H9 (cell line): ENCODE results near the gene FOXN1. TPM values are rescaled to one million over a fixed set of nuclear protein-coding genes. Genes with fewer than 3 reads are reported as not detected.

Source experiments
- DNase-seq: peaks from one replicate; pipeline ENCODE4 v3.0.0-alpha.2; 2017
- H2AFZ ChIP-seq: one replicate; pipeline ENCODE4 v1.6.1; 2013; ENCODE audit warnings: mild to moderate bottlenecking, low read length, control low read depth, moderate library complexity
- H2AK5ac ChIP-seq: 2 replicates; pipeline ENCODE4 v1.6.1; 2013; ENCODE audit warnings: low read length, control low read depth, mixed read lengths; ENCODE audit not compliant: insufficient read length
- H2BK120ac ChIP-seq: one replicate; pipeline ENCODE4 v1.6.1; 2013; ENCODE audit warnings: low read depth, mild to moderate bottlenecking, low read length, control low read depth, inconsistent platforms; ENCODE audit not compliant: poor library complexity, severe bottlenecking
- H2BK12ac ChIP-seq: 2 replicates; pipeline ENCODE4 v1.6.1; 2013; ENCODE audit warnings: low read length, control low read depth, mixed read lengths, low read depth; ENCODE audit not compliant: insufficient read length
- H2BK15ac ChIP-seq: 2 replicates; pipeline ENCODE4 v1.6.1; 2013; ENCODE audit warnings: low read depth, low read length, control low read depth
- H2BK20ac ChIP-seq: one replicate; pipeline ENCODE4 v1.6.1; 2013; ENCODE audit warnings: low read depth, mild to moderate bottlenecking, low read length, control low read depth, inconsistent platforms; ENCODE audit not compliant: poor library complexity, severe bottlenecking
- H2BK5ac ChIP-seq: 2 replicates; pipeline ENCODE4 v1.6.1; 2013; ENCODE audit warnings: low read length, control low read depth, mixed read lengths; ENCODE audit not compliant: insufficient read length
- H3K14ac ChIP-seq: 2 replicates; pipeline ENCODE4 v1.6.1; 2013; ENCODE audit warnings: low read length, control low read depth; ENCODE audit not compliant: insufficient read depth
- H3K18ac ChIP-seq: 2 replicates; pipeline ENCODE4 v1.6.1; 2013; ENCODE audit warnings: low read depth, mild to moderate bottlenecking, mixed read lengths, low read length, control low read depth; ENCODE audit not compliant: insufficient read length
- H3K23ac ChIP-seq: 2 replicates; pipeline ENCODE4 v1.6.1; 2013; ENCODE audit warnings: low read length, control low read depth, mixed read lengths, low read depth; ENCODE audit not compliant: insufficient read length
- H3K23me2 ChIP-seq: 2 replicates; pipeline ENCODE4 v1.6.1; 2013; ENCODE audit warnings: low read depth, mild to moderate bottlenecking, mixed read lengths, low read length, control low read depth; ENCODE audit not compliant: insufficient read length, poor library complexity, severe bottlenecking
- H3K27ac ChIP-seq: 2 replicates; pipeline ENCODE4 v1.5.1; 2013; ENCODE audit warnings: low read length, control low read depth, mixed read lengths, low read depth; ENCODE audit not compliant: insufficient read length
- H3K27me3 ChIP-seq: 2 replicates; pipeline ENCODE4 v1.6.1; 2013; ENCODE audit warnings: low read length, control low read depth, inconsistent platforms; ENCODE audit not compliant: insufficient read depth
- H3K4ac ChIP-seq: 2 replicates; pipeline ENCODE4 v1.6.1; 2013; ENCODE audit warnings: low read depth, mild to moderate bottlenecking, control low read depth, inconsistent platforms, low read length, moderate library complexity
- H3K4me1 ChIP-seq: 2 replicates; pipeline ENCODE4 v1.6.1; 2013; ENCODE audit warnings: low read length, control low read depth, inconsistent platforms; ENCODE audit not compliant: insufficient read depth
- H3K4me2 ChIP-seq: 2 replicates; pipeline ENCODE4 v1.6.1; 2013; ENCODE audit warnings: low read length, control low read depth, mixed read lengths; ENCODE audit not compliant: insufficient read length, insufficient read depth
- H3K56ac ChIP-seq: 2 replicates; pipeline ENCODE4 v1.6.1; 2013; ENCODE audit warnings: low read depth, mild to moderate bottlenecking, mixed read lengths, low read length, control low read depth; ENCODE audit not compliant: insufficient read length
- H3K79me1 ChIP-seq: 2 replicates; pipeline ENCODE4 v1.6.1; 2013; ENCODE audit warnings: low read depth, mild to moderate bottlenecking, moderate library complexity, low read length, control low read depth, inconsistent platforms; ENCODE audit not compliant: insufficient read depth, poor library complexity, severe bottlenecking
- H3K79me2 ChIP-seq: 2 replicates; pipeline ENCODE4 v1.6.1; 2013; ENCODE audit warnings: low read length, control low read depth, inconsistent platforms; ENCODE audit not compliant: insufficient read depth
- H3K9ac ChIP-seq: 2 replicates; pipeline ENCODE4 v1.6.1; 2013; ENCODE audit warnings: low read length, control low read depth, mixed read lengths; ENCODE audit not compliant: insufficient read length; ENCODE audit errors: extremely low read depth
- H3K9me3 ChIP-seq: one replicate; pipeline ENCODE4 v1.6.1; 2013; ENCODE audit warnings: low read depth, low read length, inconsistent platforms; ENCODE audit not compliant: control insufficient read depth
- H3T11ph ChIP-seq: one replicate; pipeline ENCODE4 v1.6.1; 2013; ENCODE audit warnings: mild to moderate bottlenecking, low read length, control low read depth, inconsistent platforms
- H4K20me1 ChIP-seq: one replicate; pipeline ENCODE4 v1.6.1; 2013; ENCODE audit not compliant: control insufficient read depth, insufficient read length, insufficient read depth
- H4K5ac ChIP-seq: 2 replicates; pipeline ENCODE4 v1.6.1; 2013; ENCODE audit warnings: low read depth, mild to moderate bottlenecking, mixed read lengths, low read length, control low read depth; ENCODE audit not compliant: insufficient read length
- H4K8ac ChIP-seq: replicated peaks from 2 replicates; pipeline ENCODE4 v1.6.1; 2013; ENCODE audit warnings: low read length, control low read depth, mixed read lengths, low read depth; ENCODE audit not compliant: insufficient read length
- H4K91ac ChIP-seq: 2 replicates; pipeline ENCODE4 v1.6.1; 2013; ENCODE audit warnings: low read depth, mild to moderate bottlenecking, moderate library complexity, mixed read lengths, low read length, control low read depth; ENCODE audit not compliant: insufficient read length
- H3K27ac Mint-ChIP-seq, 3 experiments: 2 replicates in 2 of 3; 3 replicates in 1 of 3; pipeline ENCODE4 v1.8.0; 2020 to 2021; ENCODE audit warnings: mixed read lengths in 3 of 3, mild to moderate bottlenecking in 1 of 3, moderate library complexity in 1 of 3
- H3K27me3 Mint-ChIP-seq: 2 replicates; pipeline ENCODE4 v1.8.0; 2021; ENCODE audit warnings: low read depth, mild to moderate bottlenecking, moderate library complexity, mixed read lengths
- H3K36me3 Mint-ChIP-seq, 3 experiments: 2 replicates in 2 of 3; 3 replicates in 1 of 3; pipeline ENCODE4 v1.8.0; 2020 to 2021; ENCODE audit warnings: low read depth in 3 of 3, mixed read lengths in 3 of 3; ENCODE audit not compliant: insufficient read depth in 1 of 3
- H3K4me1 Mint-ChIP-seq, 2 experiments: 2 replicates each; pipeline ENCODE4 v1.8.0; 2020; ENCODE audit warnings: mixed read lengths in 2 of 2
- H3K4me3 Mint-ChIP-seq, 2 experiments: 2 replicates in 1 of 2; 3 replicates in 1 of 2; pipeline ENCODE4 v1.8.0; 2020 to 2021; ENCODE audit warnings: mild to moderate bottlenecking in 2 of 2, mixed read lengths in 2 of 2, moderate library complexity in 1 of 2
- H3K9me3 Mint-ChIP-seq, 2 experiments: 2 replicates in 1 of 2; 3 replicates in 1 of 2; pipeline ENCODE4 v1.8.0; 2020; ENCODE audit warnings: mild to moderate bottlenecking in 2 of 2, mixed read lengths in 2 of 2, moderate library complexity in 1 of 2
- WGBS: extraction: QIAGEN DNeasy Blood & Tissue Kit; methylation state at CpG from one replicate; pipeline ENCODE4 v1.1.7; 2013; ENCODE audit warnings: missing lambda C conversion rate, low lambda C conversion rate, mixed read lengths; ENCODE audit not compliant: insufficient read length; ENCODE audit errors: extremely low coverage; 5-methylcytosine and 5-hydroxymethylcytosine counted together
- total RNA-seq: library from RNA; stranded (reverse); gene quantifications from 2 replicates; pipeline ENCODE4 v1.2.1, GENCODE V29; 2021
- TF ChIP-seq, protein P1 (sequence below): fragments of 200-600 bp; sonication (generic); conservative IDR thresholded peaks from 3 replicates; pipeline ENCODE4 v1.8.0; 2021; ENCODE audit warnings: antibody characterized with exemption, mild to moderate bottlenecking

The FOXN1 gene
- total RNA-seq, 1 experiment from 2014 or later: not detected

DNA sequence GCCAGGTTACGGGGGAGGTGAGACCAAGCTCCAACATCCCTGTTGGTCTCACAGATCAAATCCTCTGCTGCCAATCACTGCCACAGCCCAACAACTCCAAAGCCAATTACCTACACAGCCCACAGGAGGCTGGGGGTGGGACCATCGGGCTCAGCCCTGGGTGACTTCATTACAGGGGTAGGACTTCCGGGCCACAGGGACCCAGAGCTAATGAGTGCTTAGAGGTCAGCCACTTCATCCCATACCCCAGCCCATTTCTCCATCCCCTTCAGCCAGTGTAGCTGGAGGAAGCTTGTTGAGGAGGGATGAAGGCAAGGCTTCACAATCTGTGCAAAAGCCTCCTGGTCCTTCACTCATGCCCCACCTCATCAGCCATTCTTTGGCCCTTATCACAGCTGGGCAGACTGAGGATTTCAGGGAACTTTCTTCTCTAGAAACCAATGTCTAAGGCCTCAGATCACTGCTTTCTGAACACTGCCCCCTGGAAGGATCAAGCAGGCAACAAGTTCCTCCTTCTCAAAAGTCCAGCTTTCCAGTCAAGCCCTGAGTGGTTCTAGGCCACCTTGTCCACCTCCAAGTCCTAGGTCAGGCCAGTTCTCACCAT is 5.8 kb downstream of the FOXN1 start:
- TF ChIP-seq, protein P1, sequence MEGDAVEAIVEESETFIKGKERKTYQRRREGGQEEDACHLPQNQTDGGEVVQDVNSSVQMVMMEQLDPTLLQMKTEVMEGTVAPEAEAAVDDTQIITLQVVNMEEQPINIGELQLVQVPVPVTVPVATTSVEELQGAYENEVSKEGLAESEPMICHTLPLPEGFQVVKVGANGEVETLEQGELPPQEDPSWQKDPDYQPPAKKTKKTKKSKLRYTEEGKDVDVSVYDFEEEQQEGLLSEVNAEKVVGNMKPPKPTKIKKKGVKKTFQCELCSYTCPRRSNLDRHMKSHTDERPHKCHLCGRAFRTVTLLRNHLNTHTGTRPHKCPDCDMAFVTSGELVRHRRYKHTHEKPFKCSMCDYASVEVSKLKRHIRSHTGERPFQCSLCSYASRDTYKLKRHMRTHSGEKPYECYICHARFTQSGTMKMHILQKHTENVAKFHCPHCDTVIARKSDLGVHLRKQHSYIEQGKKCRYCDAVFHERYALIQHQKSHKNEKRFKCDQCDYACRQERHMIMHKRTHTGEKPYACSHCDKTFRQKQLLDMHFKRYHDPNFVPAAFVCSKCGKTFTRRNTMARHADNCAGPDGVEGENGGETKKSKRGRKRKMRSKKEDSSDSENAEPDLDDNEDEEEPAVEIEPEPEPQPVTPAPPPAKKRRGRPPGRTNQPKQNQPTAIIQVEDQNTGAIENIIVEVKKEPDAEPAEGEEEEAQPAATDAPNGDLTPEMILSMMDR: no peak
- Histone ChIP-seq H4K20me1 (no peaks in the 10 kb centered on the region), H3K27ac (no peak overlapping the region), H3K23me2 (no peaks in the 10 kb centered on the region), H3K4ac (no peak overlapping the region), H4K8ac (no peak overlapping the region), H3K79me1 (no peaks in the 10 kb centered on the region), H3K9me3 (no peaks in the 10 kb centered on the region), H2BK120ac (no peak overlapping the region), H2BK12ac (no peak overlapping the region), H3K4me1 (no peaks in the 10 kb centered on the region; the same call in 1 of the 2 replicates), H3K14ac (no peak overlapping the region), H2AFZ (no peak overlapping the region), H3K27me3 (no peaks in the 10 kb centered on the region), H3K18ac (no peak overlapping the region), H3K4me2 (no peak overlapping the region), H2BK20ac (no peak overlapping the region), H3K23ac (no peak overlapping the region), H4K5ac (no peak overlapping the region), H3K56ac (no peak overlapping the region), H3K79me2 (no peaks in the 10 kb centered on the region), H2BK5ac (no peak overlapping the region), H2AK5ac (no peak overlapping the region), H3K9ac (no peak overlapping the region), H3T11ph (no peak overlapping the region), H2BK15ac (no peak overlapping the region), H4K91ac (no peak overlapping the region)
- Mint-ChIP-seq H3K4me3 (no peak overlapping the region), H3K27ac (no peak overlapping the region), H3K27me3 (peaks cover 36% of the 10 kb centered on the region), H3K4me1 (peaks cover 5 to 18% of the 10 kb centered on the region in 2 experiments; a peak in 2 of 4 replicates), H3K9me3 (peaks cover 2 to 5% of the 10 kb centered on the region in 2 experiments; a peak in 1 of 5 replicates), H3K36me3 (no peaks in the 10 kb centered on the region)
- no peak for DNase-seq
- WGBS: no CpG with 5 or more reads among the region's 3 CpGs
